Measurements from ENCODE around the gene DRAP1.
A peak's percentile ranks its signal among the peaks of the same experiment; 100 is the strongest.
"Not testable (repeated sequence)": the region's sequence is repeated elsewhere in the genome, so short reads cannot be mapped to it uniquely, and the experiment has no call there.

DRAP1 gene

DNA sequence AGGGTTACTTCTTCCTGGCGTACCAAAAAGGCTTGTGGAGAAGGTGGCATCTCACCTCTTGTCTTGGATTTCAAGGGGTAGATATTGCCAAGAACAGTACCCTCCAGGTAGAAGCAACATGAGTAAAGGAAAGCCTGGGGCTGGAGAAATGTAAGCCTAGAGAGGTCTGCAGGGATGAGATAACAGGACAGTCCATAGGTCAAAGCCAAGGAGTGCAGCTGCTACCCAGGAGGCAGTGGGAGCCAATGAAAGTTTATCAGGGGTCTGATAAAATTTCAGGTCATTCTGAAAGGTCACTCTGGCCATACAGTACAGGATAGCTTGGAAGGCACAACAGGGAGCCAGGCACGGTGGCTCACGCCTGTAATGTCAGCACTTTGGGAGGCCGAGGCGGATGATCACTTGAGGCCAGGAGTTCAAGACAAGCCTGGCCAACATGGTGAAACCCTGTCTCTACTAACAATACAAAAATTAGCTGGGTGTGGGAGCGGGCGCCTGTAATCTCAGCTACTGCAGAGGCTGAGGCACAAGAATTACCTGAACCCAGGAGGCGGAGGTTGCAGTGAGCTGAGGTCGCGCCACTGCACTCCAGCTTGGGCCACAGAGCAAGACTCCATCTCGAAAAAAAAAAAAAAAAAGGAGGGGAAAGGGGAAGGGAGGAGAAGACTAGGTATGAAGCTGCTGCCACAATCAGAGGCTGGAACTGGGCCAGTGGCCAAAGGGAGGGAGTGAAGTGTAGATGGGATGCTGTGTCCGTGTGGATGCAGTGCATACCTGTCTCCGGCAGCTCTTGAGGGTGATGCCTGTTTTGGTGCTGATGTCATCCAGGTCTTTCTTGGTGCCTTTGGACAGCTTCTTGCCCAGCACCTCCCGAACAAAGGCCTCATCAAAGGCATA lies 32.2 kb upstream of the DRAP1 start:
- DNase-seq: no peak

DNA sequence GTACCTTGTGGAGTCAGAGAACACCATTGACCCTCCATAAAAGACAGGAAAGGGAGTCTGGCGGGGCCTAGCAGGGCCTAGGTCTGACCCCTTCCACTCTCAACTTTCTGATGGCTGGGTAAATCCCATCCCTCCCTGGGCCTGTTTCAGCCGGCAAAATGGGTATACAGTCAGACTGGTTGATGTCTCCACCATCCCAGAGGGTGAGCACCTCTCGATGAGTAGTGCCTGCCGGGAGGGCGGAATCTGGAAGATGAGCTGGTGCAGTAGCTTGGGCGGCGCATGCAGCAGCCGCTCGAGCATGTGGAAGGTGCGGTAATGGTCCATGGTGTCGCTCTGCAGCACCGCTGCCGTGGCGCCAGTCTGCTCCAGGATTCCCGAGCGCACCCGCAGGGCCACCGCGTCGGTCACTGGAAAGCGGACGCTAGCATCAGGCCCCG lies 31.5 kb upstream of the DRAP1 start:
- peak in 1 of 2 donors; percentile 33 for DNase-seq

DNA sequence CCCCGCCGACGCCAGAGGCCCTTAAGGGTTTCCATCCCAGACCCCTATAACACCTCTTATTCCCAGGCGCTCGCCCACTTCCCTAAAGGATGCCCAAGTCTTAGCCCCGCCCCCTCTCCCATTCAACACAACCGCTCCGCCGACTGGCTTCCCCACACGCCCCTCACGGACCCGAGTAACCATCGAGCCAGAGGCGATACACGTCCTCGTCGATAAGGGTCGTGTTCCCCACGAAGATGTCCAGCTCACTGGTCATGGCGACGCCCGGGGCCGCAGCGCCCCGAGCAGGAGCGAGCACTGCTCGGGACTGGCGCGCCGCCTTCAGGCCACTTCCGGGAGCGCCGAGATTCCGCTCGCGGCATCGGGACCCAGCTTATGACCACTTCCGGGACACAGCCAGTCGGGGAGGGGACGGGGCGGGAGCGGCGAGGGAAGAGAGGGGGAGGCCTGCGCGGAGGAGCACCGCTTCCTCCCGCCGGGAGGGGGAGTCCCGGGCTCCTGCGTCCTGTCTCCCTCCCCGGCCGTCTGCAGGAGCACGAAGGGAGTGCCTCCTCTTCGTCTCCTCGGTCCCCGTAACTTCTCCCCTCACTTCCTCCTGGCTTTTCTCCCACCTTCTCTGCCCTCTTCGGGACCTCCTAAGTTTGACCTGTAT lies 30.9 kb upstream of the DRAP1 start, which contains the start of gene FIBP:
FIBP (minus strand) TSS at position 309 of the 652 bp plus-strand sequence; CDS start at position 256, 53 bp downstream.
- peak; percentile 93 to 95 for DNase-seq

DNA sequence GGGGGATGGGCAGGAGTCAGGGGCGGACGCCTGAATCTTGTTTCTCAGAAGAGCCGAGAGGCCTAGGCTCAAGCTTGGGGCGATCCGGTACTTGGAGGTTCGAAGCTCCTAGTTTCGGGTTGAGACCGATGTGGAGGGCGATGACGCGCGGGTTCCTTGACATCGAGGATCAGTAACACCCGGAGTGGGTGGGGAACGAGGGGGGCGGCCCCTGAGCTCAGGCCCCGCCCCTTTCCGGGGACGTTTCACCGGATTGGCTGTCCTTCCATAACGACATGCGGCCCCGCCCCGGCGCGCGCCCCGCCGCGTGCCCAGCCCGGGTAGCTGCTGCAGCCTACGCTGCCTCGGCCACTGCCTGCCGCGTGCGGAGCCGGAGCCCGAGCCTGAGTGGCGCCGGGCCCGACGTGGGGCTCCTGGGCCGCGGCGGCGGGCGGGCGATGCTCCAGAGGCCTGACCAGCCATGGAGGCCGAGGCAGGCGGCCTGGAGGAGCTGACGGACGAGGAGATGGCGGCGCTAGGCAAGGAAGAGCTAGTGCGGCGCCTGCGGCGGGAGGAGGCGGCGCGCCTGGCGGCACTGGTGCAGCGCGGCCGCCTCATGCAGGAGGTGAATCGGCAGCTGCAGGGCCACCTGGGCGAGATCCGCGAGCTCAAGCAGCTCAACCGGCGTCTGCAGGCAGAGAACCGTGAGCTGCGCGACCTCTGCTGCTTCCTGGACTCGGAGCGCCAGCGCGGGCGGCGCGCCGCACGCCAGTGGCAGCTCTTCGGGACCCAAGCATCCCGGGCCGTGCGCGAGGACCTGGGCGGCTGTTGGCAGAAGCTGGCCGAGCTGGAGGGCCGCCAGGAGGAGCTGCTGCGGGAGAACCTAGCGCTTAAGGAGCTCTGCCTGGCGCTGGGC lies 28.7 kb upstream of the DRAP1 start, which contains the start of gene CCDC85B:
CCDC85B (plus strand) TSS at position 350 of the 895 bp plus-strand sequence; CDS start at position 461, 111 bp downstream.
- DNase-seq: peak; percentile 98 to 99

DNA sequence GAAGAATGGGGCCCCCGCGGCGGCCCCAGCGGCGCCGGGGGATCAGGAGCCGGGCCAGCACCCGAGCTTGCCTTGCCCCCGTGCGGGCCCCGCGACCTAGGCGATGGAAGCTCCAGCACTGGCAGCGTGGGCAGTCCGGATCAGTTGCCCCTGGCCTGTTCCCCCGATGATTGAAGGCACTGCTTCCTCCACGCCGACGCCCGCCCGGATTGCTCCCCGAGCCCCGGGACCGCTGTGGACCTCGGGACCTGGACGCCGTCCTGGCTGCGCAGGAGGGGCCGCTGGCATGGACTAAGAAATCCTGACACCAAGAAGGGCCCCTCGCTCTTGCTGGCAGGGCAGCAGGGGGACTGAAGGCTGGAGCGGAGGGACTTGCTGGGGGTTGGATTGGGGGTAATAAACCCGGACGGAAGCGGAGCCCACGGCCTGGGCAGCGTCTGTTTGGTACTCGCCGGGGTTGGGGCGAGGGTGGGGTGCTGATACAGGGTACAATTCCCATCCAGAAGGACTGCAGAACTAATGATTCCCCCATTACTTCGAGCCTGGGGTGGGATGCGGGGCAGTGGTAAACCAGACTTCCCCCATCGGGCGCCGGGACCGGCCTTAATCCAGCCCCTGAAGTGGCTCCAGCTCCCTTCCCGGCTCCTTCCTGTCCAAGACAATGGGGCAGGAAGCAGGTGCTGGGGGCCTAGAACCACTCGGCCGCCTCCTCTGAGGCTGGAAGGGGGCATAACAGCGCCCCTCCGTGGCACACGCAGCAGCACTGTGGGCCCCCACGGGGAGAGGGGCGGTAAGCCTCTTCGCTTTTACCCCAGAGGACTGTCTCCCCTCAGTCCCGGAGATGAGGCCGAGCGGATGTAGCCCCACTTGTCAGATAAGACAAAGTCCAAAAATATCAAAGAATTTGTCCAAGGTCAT lies 27.7 kb upstream of the DRAP1 start:
- peak in 1 of 2 donors; percentile 71 for DNase-seq

- DNase-seq: not testable (repeated sequence)
Observed at GRCh38 chr11:65892137-65892540, 27.1 kb upstream of the DRAP1 start.

DNA sequence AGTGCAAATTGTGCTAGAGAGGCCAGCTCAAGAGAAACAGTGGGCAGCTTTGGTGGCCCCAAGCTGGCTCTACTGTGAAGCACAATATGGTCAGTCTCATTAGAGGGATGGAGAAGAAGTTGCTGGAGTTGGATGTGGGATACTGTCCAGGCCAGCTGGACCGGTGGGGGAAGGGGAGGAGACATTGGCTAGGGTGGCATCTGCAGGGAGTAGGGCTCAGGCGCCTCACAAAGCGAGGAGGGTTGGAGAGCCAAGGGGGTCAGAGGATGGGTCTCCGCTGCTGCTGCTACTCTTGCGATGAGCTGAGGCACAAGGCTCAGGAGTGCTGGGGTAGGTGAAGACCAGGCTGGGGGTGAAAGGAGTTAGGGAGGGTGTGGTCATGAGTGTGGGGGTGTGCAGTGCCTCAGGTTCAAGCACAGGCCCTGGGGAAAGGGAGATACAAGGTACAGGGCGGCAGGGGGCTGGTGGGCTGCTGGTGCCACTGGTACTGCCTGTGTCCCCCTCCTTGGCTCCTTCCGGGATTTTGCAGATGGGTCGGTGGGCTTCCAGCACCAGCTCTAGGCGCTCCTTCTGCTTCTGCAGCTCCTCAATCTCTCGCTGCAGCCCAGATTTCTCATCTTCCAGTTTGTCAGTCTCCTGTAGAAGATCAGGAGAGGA lies 26.4 kb upstream of the DRAP1 start:
- no peak for DNase-seq

GRCh38 chr11:65894034-65894591 lies 25.1 kb upstream of the DRAP1 start:
- DNase-seq: no peak

DNA sequence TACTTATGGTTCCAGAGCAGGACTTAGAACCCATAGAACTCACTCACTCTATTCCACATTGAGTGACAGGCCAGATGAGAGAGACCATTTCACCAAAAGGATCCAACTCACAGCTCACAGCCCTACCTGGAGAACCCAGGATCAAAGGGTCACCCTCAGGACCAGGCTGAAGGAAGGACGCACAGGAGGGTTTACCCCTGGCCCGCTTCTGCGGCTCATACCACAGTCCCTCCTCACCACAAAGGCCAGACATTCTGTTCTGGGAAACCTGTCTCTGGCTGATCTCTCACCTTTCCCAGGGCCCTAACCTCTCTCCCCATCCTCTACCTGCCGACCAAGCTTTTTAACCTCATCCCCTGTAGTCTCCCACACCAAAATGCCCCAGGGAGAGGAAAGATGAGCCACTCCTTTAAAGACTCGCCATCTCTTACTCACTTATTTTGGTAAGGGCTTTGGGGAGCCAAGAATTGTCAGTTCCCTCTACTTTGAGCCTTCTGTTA lies 23.7 kb upstream of the DRAP1 start:
- DNase-seq: no peak

- DNase-seq: no peak
Observed at GRCh38 chr11:65896034-65896999, 22.9 kb upstream of the DRAP1 start.

DNA sequence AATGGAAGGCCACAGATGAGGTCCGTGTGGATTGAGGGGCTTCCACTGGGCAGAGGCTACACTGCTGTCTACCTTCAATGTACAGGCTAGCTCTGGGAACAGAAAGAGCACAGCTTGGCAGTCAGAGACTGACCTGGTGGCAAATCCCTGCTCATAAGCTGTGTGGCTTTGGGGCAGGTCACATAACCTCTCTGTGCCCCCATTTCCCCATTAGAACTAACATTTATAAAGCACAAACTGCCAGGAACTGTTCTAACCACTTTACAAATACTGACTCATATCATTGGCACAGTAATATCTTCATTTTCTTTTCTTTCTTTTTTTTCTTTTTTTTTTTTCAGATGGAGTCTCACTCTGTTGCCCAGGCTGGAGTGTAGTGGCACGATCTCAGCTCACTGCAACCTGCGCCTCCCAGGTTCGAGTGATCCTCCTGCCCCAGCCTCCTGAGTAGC lies 22.2 kb upstream of the DRAP1 start:
- no peak for DNase-seq

DNA sequence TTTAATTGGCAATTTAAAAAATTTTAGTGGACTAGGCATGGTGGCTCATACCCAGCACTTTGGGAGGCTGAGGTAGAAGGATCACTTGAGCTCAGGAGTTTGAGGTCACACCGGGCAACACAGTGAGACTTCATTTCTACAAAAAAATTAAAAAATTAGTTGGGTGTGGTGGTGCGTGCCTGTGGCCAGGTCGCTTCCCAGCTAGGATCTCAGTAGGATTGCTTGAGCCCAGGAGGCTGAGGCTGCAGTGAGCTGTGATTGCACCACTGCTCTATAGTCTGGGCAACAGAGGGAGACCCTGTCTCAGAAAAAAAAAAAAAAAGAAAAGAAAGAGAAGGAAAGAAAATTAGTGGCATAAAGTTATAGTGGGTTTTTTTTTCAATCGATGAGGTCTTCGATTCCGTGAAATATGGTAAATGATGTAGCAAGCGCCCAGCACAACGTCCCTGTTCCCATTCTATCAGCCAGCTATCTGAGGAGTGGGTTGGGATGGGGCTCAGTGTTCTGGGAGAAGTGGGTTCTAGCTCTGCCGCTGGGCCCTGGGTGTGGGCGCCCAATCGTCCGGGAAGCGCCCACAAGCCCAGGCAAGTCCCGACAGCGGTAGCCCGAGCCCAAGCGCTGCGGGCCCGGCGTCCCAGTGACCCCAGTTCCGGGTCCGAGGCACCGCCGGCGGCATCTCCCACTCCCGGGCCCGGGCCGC lies 20.4 kb upstream of the DRAP1 start:
- DNase-seq: no peak

GRCh38 chr11:65899356-65900124 lies 19.7 kb upstream of the DRAP1 start:
- DNase-seq: peak; percentile 72 to 79

GRCh38 chr11:65900125-65900898 lies 18.9 kb upstream of the DRAP1 start, which contains the start of gene FOSL1:
Gene FOSL1 (minus strand): TSS chr11:65900388. CDS start chr11:65900339, 49 bp downstream.
- DNase-seq: peak; percentile 96

DNA sequence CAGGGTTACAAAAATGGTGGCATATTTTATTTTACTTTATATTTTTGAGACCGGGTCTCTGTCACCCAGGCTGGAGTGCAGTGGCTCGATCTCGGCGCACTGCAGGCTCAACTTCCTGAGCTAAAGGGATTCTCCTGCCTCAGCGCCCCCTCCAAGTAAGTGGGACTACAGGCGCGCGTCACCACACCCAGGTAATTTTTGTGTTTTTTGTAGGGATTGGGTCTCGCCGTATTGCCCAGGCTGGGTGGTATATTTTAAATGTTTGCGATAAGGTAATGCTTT lies 18.4 kb upstream of the DRAP1 start:
- no peak for DNase-seq

- DNase-seq: no peak
Observed at GRCh38 chr11:65903068-65903481, 16.2 kb upstream of the DRAP1 start.

DNA sequence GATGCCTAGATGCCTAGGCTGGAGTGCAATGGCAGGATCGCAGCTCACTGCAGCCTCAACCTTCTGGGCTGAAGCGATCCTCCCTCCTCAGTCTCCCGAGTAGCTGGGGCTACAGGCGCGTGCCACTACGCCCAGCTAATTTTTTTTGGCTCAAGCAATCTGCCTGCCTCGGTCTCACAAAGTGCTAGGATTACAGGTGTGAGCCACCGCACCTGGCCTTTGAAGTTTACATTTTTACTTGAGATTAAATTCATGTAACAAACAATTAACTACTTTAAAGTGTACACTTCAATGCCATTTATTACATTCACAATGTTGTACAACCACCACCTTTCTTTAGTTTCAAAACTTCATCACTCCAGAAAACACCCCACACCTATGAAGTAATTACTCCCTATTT lies 15.5 kb upstream of the DRAP1 start:
- DNase-seq: no peak
